ENCODE results near the gene SERINC3.
A peak's percentile ranks its signal among the peaks of the same experiment; 100 is the strongest.

Gene SERINC3

DNA sequence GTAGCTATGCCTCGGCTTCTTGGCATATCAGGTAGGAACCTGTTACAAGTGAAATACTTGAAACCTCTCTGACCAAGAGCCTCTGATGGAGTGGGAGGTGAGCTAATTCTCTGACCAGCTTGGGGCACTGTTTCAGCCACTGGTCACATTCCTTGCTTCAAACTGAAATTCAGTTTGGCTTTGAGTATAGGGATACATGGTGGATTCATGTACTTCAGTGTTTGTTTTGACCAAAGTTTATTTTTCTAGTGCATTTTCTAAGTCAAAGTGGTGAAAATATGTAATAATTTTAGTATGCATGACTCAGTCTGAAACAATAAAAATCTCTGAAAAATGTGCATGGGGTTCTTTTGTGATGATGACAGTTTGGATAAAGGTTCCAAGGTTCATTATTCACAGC is 27.6 kb downstream of the SERINC3 start:
- Histone ChIP-seq H3K9me3 (no peaks in the 10 kb centered on the region), H3K27ac (peak overlapping the region; percentile 96), H3K27me3 (no peaks in the 10 kb centered on the region), H3K36me3 (peaks cover 88% of the 10 kb centered on the region), H3K4me3 (ENCODE audit: low read depth in 1 of 2, low read length in 1 of 2) (no peak overlapping the region), H3K4me1 (ENCODE audit: control insufficient read depth in 1 of 2, insufficient read depth in 1 of 2, low read depth in 1 of 2, low read length in 1 of 2) (peaks cover 34 to 41% of the 10 kb centered on the region in 2 experiments)
- TF ChIP-seq, protein P1, sequence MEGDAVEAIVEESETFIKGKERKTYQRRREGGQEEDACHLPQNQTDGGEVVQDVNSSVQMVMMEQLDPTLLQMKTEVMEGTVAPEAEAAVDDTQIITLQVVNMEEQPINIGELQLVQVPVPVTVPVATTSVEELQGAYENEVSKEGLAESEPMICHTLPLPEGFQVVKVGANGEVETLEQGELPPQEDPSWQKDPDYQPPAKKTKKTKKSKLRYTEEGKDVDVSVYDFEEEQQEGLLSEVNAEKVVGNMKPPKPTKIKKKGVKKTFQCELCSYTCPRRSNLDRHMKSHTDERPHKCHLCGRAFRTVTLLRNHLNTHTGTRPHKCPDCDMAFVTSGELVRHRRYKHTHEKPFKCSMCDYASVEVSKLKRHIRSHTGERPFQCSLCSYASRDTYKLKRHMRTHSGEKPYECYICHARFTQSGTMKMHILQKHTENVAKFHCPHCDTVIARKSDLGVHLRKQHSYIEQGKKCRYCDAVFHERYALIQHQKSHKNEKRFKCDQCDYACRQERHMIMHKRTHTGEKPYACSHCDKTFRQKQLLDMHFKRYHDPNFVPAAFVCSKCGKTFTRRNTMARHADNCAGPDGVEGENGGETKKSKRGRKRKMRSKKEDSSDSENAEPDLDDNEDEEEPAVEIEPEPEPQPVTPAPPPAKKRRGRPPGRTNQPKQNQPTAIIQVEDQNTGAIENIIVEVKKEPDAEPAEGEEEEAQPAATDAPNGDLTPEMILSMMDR (IDR thresholded peaks at IDR 0.05), result no peak

DNA sequence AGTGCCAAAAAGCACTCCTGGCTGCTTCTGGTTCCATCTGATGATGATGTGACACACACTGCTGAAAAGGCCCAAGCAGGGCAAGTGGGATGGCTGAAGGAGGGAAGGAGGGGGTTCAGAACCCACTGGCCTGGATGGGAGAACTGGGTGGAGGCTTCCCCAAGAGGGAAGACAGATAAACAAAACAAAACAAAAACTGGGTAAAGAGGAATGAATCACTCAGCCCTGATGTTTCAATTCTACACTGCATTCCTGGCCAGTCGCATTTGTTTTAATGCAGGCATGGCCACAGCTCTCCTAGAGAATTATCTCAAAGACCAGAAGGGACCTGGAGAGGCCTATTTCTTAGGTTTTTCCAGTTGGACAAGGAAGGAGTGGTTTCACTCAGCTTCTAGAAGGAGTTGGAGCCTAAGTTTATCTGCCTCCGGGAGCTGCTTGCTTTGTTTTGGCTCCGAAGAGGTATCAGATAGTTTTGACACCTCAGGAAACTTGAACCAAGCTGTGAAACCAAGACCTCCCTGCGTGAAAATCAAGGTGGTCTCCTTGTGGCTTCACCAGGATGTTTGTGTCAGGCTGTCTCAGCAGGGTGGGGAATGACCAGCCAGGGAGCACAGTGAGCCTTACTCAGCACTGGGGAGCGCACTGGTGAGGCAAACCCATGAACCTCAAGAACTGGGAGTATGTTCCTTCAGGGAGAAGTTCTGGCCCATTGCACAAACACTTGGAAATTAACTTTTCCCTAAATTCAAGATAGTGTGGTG is 30.1 kb downstream of the SERINC3 start:
- no peaks in the 10 kb centered on the region for H3K27me3 ChIP-seq
- H3K27ac ChIP-seq, result peak overlapping the region; percentile 54
- H3K4me3 ChIP-seq (ENCODE audit: low read depth in 1 of 2, low read length in 1 of 2), result no peak overlapping the region
- H3K4me1 ChIP-seq (ENCODE audit: control insufficient read depth in 1 of 2, insufficient read depth in 1 of 2, low read depth in 1 of 2, low read length in 1 of 2), result peaks cover 29 to 31% of the 10 kb centered on the region in 2 experiments
- H3K36me3 ChIP-seq, result peaks cover 88% of the 10 kb centered on the region
- TF ChIP-seq, protein P1 (IDR thresholded peaks at IDR 0.05), result no peak
- H3K9me3 ChIP-seq, result no peaks in the 10 kb centered on the region

DNA sequence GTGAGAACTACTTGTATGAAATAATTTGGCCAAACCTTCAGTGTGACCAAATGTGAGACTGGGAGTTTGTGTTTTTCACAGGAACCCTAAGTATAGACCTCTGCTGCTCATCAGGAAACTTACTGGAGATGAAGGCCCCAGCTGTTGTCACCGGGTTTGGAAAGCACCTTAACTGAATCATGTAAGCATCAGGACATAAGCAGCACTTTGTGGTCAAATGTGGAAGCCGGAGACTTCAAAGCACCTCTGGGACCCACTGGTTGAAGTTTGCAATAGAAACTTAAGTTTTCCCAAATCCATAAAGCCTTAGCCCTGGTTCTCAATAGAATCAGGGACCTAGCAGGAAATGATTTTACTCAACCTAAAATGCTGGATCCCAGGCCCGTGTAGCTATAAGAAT is 31.9 kb downstream of the SERINC3 start:
- peaks cover 12% of the 10 kb centered on the region in 2 experiments for H3K4me1 ChIP-seq (ENCODE audit: control insufficient read depth in 1 of 2, insufficient read depth in 1 of 2, low read depth in 1 of 2, low read length in 1 of 2)
- no peaks in the 10 kb centered on the region for H3K9me3 ChIP-seq
- peak overlapping the region; percentile 16 for H3K27ac ChIP-seq
- peaks cover 98% of the 10 kb centered on the region for H3K36me3 ChIP-seq
- TF ChIP-seq, protein P1 (IDR thresholded peaks at IDR 0.05), result no peak
- H3K4me3 ChIP-seq (ENCODE audit: low read depth in 1 of 2, low read length in 1 of 2), result no peak overlapping the region
- H3K27me3 ChIP-seq, result no peaks in the 10 kb centered on the region

DNA sequence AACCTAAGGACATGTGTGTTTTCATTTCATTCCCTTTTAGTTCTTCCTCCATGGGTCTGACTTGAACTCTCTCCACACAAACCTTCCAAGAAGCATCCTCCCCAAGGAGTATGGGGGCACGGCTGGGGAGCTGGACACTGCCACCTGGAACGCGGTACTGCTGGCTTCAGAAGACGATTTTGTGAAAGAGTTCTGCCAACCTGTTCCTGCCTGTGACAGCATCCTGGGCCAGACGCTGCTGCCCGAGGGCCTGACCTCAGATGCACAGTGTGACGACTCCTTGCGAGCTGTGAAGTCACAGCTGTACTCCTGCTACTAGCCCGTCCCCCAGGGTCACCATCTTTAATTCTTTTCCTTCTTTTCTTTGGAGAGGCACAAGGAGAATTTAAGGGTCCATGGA is 32.6 kb downstream of the SERINC3 start:
- H3K9me3 ChIP-seq, result no peaks in the 10 kb centered on the region
- no peaks in the 10 kb centered on the region for H3K27me3 ChIP-seq
- peak overlapping the region; percentile 21 for H3K27ac ChIP-seq
- H3K4me3 ChIP-seq (ENCODE audit: low read depth in 1 of 2, low read length in 1 of 2), result no peak overlapping the region
- H3K4me1 ChIP-seq (ENCODE audit: control insufficient read depth in 1 of 2, insufficient read depth in 1 of 2, low read depth in 1 of 2, low read length in 1 of 2), result peaks cover 5% of the 10 kb centered on the region in 2 experiments
- peaks cover 99% of the 10 kb centered on the region for H3K36me3 ChIP-seq
- TF ChIP-seq, protein P1 (IDR thresholded peaks at IDR 0.05), result no peak

DNA sequence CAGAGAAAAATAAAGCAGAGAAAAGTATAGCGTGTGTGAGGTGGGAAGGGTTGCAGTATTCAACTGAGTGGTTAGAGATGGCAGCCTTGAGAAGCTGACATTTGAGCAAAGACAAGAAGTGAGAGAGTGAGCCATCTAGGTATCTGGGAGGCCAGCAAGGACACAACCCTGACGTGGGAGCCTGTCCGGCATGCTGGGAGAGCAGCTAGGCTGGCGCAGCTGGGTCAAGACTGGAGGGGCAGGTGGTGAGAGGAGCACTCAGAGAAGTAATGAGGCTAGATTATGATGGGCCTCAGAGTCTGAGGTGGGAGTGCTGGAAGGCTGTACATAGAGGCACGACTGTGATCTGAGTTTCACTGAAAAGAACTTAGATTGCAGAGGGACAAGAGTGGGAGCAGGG is 33.3 kb downstream of the SERINC3 start:
- TF ChIP-seq, protein P1 (IDR thresholded peaks at IDR 0.05), result no peak
- peaks cover 99% of the 10 kb centered on the region for H3K36me3 ChIP-seq
- no peaks in the 10 kb centered on the region for H3K4me1 ChIP-seq (ENCODE audit: control insufficient read depth in 1 of 2, insufficient read depth in 1 of 2, low read depth in 1 of 2, low read length in 1 of 2)
- no peak overlapping the region for H3K27ac ChIP-seq
- H3K4me3 ChIP-seq (ENCODE audit: low read depth in 1 of 2, low read length in 1 of 2), result no peak overlapping the region
- H3K9me3 ChIP-seq, result no peaks in the 10 kb centered on the region
- H3K27me3 ChIP-seq, result no peaks in the 10 kb centered on the region

All from neutrophil (primary cell).